ENCODE measurements around the gene KRTAP3-3.

DNA sequence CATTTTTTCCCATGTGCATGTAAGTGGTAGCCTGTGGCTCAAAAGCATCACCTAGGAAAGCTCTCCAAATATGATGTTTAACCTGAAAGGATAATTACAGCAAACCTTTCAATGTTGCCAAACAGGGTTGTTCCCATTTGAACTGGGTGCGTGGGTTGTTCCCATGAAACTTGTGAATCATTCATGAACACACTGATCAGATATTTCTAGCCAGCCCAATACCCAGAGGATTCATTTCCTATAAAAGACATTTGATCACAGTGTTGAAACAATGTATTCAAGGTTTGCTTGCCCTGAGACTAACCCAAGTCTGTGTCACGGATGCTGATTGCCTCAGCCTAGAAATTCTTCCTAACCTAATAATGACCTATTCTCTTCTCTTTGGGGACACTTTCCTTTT lies 40.1 kb downstream of the KRTAP3-3 start:
- TF ChIP-seq, protein P1, sequence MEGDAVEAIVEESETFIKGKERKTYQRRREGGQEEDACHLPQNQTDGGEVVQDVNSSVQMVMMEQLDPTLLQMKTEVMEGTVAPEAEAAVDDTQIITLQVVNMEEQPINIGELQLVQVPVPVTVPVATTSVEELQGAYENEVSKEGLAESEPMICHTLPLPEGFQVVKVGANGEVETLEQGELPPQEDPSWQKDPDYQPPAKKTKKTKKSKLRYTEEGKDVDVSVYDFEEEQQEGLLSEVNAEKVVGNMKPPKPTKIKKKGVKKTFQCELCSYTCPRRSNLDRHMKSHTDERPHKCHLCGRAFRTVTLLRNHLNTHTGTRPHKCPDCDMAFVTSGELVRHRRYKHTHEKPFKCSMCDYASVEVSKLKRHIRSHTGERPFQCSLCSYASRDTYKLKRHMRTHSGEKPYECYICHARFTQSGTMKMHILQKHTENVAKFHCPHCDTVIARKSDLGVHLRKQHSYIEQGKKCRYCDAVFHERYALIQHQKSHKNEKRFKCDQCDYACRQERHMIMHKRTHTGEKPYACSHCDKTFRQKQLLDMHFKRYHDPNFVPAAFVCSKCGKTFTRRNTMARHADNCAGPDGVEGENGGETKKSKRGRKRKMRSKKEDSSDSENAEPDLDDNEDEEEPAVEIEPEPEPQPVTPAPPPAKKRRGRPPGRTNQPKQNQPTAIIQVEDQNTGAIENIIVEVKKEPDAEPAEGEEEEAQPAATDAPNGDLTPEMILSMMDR (IDR thresholded peaks at IDR 0.05): no peak
- no peak for TF ChIP-seq POLR2A (IDR thresholded peaks at IDR 0.05)

Measured in breast epithelium (tissue), 3 donors.